Progenitor cell of endocrine pancreas (in vitro differentiated cells): Measurements from ENCODE around the gene WIPF2. TPM values are rescaled to one million over a fixed set of nuclear protein-coding genes. Genes with fewer than 3 reads are reported as not detected.

Source experiments
- DNase-seq: peaks from one replicate; pipeline ENCODE4 v3.0.0; 2021; ENCODE audit warnings: low spot score; ENCODE audit not compliant: unreplicated experiment
- H3K27ac Mint-ChIP-seq: 2 replicates; pipeline ENCODE4 v1.8.0; 2021; ENCODE audit warnings: mild to moderate bottlenecking, moderate library complexity, mixed read lengths
- H3K27me3 Mint-ChIP-seq: 2 replicates; pipeline ENCODE4 v1.8.0; 2021; ENCODE audit warnings: mixed read lengths
- H3K36me3 Mint-ChIP-seq: 2 replicates; pipeline ENCODE4 v1.8.0; 2022; ENCODE audit warnings: mixed read lengths; ENCODE audit not compliant: insufficient read depth
- H3K4me1 Mint-ChIP-seq: 2 replicates; pipeline ENCODE4 v1.8.0; 2021; ENCODE audit warnings: low read depth, mixed read lengths
- H3K4me3 Mint-ChIP-seq: 2 replicates; pipeline ENCODE4 v1.8.0; 2021; ENCODE audit warnings: low read depth, mild to moderate bottlenecking, moderate library complexity, mixed read lengths
- H3K9me3 Mint-ChIP-seq: 2 replicates; pipeline ENCODE4 v1.8.0; 2021; ENCODE audit warnings: low read depth, mixed read lengths
- CTCF ChIP-seq: fragments of 200-600 bp; sonication (generic); IDR thresholded peaks from one replicate; pipeline ENCODE4 v1.5.0; 2021; ENCODE audit warnings: antibody characterized with exemption, mild to moderate bottlenecking; ENCODE audit not compliant: unreplicated experiment
- total RNA-seq: library from RNA; stranded (reverse); gene quantifications from 2 replicates; pipeline ENCODE4 v1.2.1, GENCODE V29; 2021

Gene WIPF2
- total RNA-seq, 1 donor from 2014 or later: 38.2 TPM

GRCh38 chr17:40187238-40187637 lies 31.9 kb upstream of the WIPF2 start:
- Mint-ChIP-seq H3K27me3 (peaks cover 8% of the 10 kb centered on the region), H3K4me1 (peaks cover 11% of the 10 kb centered on the region), H3K9me3 (no peaks in the 10 kb centered on the region), H3K4me3 (no peak overlapping the region), H3K36me3 (peaks cover 4% of the 10 kb centered on the region), H3K27ac (no peak overlapping the region)
- no peak for DNase-seq
- TF ChIP-seq CTCF: no peak

DNA sequence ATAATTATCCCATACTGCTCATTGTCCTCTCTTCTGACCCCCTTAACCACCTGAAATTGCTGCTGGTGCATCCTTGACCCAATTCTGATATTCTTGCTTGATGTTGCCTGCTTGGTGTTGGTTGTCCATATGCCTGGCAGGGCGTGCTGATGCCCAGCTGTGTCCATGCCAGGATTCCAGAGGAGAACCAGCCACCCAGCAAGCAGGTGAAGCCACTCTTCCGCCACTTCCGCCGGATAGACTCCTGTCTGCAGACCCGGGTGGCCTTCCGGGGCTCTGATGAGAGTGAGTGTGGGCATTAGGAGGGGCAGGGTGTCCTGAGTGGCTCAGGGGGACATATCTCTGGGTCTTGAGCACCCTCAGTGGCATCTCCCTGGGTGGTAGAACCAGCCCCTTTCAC lies 30.4 kb upstream of the WIPF2 start:
- H3K27ac Mint-ChIP-seq: no peak overlapping the region
- H3K4me3 Mint-ChIP-seq: no peak overlapping the region

GRCh38 chr17:40190197-40191021 lies 28.7 kb upstream of the WIPF2 start:
- Mint-ChIP-seq H3K4me1 (peaks cover 5% of the 10 kb centered on the region), H3K4me3 (peak overlapping the region; percentile 62), H3K27ac (no peak overlapping the region), H3K27me3 (peaks cover 8% of the 10 kb centered on the region), H3K36me3 (peaks cover 4% of the 10 kb centered on the region), H3K9me3 (no peaks in the 10 kb centered on the region)
- peak; percentile 21 for DNase-seq
- TF ChIP-seq CTCF: peak; percentile 59

More for the DNA sequence above, 30.4 kb upstream of the WIPF2 start:
- no peak for TF ChIP-seq CTCF
- DNase-seq: no peak
- no peaks in the 10 kb centered on the region for H3K9me3 Mint-ChIP-seq
- peaks cover 11% of the 10 kb centered on the region for H3K4me1 Mint-ChIP-seq
- peaks cover 4% of the 10 kb centered on the region for H3K36me3 Mint-ChIP-seq
- peaks cover 8% of the 10 kb centered on the region for H3K27me3 Mint-ChIP-seq

DNA sequence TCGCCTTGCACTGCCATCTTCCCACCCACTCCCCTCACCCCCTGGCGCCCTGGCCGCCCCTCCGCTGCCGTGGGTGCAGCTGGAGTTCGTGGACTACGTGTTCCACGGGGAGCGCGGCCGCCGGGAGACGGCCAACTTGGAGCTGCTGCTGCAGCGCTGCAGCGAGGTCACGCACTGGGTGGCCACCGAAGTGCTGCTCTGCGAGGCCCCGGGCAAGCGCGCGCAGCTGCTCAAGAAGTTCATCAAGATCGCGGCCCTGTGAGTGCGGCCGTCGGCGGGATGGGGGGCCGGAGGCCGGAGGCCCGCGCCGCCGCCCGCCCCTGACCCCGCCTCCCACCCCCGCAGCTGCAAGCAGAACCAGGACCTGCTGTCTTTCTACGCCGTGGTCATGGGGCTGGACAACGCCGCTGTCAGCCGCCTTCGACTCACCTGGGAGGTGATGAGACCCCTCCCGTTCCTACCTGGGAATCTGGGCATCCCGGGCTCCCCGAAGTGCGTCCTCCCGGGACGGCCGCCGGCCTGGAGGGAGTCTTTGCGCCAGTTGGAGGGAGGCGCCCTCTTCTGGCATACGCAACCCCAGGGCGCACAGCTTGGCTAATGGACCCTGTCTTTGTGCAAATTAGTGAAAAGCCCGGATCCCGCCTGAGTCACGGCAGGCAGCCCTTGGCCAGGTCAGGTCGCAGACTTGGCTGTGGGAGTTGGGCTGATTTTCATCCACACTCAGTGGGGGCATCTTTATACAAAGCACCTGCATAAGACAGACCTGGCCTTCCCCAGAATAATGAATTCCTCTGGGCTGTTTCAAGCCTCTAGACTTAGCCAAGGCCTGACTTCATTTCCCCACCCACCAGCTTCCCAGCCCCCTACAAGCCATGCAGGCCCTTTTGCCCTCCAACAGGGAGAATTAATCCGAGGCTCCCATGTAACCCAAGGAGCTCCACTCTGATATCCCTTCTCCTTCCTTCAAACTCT lies 27.6 kb upstream of the WIPF2 start:
- Mint-ChIP-seq H3K27ac (peak overlapping the region; percentile 88), H3K4me3 (peak overlapping the region; percentile 79), H3K9me3 (no peaks in the 10 kb centered on the region), H3K36me3 (peaks cover 4% of the 10 kb centered on the region), H3K4me1 (peaks cover 5% of the 10 kb centered on the region), H3K27me3 (peaks cover 8% of the 10 kb centered on the region)
- peak; percentile 69 for TF ChIP-seq CTCF
- peak; percentile 56 for DNase-seq

GRCh38 chr17:40192961-40193360 lies 26.1 kb upstream of the WIPF2 start:
- H3K4me1 Mint-ChIP-seq: peaks cover 5% of the 10 kb centered on the region
- no peak overlapping the region for H3K27ac Mint-ChIP-seq
- H3K9me3 Mint-ChIP-seq: no peaks in the 10 kb centered on the region
- DNase-seq: no peak
- no peak for TF ChIP-seq CTCF
- H3K27me3 Mint-ChIP-seq: peaks cover 8% of the 10 kb centered on the region
- H3K4me3 Mint-ChIP-seq: no peak overlapping the region
- peaks cover 2% of the 10 kb centered on the region for H3K36me3 Mint-ChIP-seq
